Uterus (tissue), 2 donors: ENCODE data around the gene MASP2.
"Not testable (repeated sequence)": the region's sequence is repeated elsewhere in the genome, so short reads cannot be mapped to it uniquely, and the experiment has no call there.

ENCODE experiments used
- POLR2A ChIP-seq, 2 donors: fragments of 450-650 bp; IDR thresholded peaks; one replicate each; pipeline ENCODE4 v1.6.1; 2016; ENCODE audit warnings: antibody characterized with exemption in 2 of 2, mild to moderate bottlenecking in 1 of 2, moderate library complexity in 1 of 2
- TF ChIP-seq, protein P1 (sequence below), 4 experiments: fragments of 200-600 bp in 2 of 4; fragments of 450-650 bp in 2 of 4; sonication (generic) in 2 of 4; IDR thresholded peaks; one replicate each; pipeline ENCODE4 v1.5.1; 2016 to 2019; ENCODE audit warnings: antibody characterized with exemption in 4 of 4, mild to moderate bottlenecking in 2 of 4, moderate library complexity in 1 of 4

DNA sequence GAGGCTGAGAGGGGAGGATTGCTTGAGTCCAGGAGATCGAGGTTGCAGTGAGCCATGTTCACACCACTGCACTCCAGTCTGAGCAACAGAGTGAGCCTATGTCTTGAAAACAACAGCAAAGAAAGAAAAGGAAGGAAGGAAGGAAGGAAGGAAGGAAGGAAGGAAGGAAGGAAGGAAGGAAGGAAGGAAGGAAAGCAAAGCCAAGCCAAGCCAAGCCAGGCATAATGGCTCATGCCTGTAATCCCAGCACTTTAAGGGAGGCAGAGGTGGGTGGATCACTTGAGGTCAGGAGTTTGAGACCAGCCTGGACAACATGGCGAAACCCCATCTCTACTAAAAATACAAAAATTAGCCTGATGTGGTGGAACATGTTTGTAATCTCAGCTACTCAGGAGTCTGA is 55.0 kb downstream of the MASP2 start:
- TF ChIP-seq, protein P1, sequence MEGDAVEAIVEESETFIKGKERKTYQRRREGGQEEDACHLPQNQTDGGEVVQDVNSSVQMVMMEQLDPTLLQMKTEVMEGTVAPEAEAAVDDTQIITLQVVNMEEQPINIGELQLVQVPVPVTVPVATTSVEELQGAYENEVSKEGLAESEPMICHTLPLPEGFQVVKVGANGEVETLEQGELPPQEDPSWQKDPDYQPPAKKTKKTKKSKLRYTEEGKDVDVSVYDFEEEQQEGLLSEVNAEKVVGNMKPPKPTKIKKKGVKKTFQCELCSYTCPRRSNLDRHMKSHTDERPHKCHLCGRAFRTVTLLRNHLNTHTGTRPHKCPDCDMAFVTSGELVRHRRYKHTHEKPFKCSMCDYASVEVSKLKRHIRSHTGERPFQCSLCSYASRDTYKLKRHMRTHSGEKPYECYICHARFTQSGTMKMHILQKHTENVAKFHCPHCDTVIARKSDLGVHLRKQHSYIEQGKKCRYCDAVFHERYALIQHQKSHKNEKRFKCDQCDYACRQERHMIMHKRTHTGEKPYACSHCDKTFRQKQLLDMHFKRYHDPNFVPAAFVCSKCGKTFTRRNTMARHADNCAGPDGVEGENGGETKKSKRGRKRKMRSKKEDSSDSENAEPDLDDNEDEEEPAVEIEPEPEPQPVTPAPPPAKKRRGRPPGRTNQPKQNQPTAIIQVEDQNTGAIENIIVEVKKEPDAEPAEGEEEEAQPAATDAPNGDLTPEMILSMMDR (IDR thresholded peaks at IDR 0.05), result not testable (repeated sequence)
- TF ChIP-seq POLR2A (IDR thresholded peaks at IDR 0.05), result not testable (repeated sequence)
